ENCODE data around the gene PRSS57. TPM values are rescaled to one million over a fixed set of nuclear protein-coding genes. Genes with fewer than 3 reads are reported as not detected.
"Not testable (repeated sequence)": the region's sequence is repeated elsewhere in the genome, so short reads cannot be mapped to it uniquely, and the experiment has no call there.

Gene PRSS57
- total RNA-seq, 2 experiments from 2014 or later = not detected

DNA sequence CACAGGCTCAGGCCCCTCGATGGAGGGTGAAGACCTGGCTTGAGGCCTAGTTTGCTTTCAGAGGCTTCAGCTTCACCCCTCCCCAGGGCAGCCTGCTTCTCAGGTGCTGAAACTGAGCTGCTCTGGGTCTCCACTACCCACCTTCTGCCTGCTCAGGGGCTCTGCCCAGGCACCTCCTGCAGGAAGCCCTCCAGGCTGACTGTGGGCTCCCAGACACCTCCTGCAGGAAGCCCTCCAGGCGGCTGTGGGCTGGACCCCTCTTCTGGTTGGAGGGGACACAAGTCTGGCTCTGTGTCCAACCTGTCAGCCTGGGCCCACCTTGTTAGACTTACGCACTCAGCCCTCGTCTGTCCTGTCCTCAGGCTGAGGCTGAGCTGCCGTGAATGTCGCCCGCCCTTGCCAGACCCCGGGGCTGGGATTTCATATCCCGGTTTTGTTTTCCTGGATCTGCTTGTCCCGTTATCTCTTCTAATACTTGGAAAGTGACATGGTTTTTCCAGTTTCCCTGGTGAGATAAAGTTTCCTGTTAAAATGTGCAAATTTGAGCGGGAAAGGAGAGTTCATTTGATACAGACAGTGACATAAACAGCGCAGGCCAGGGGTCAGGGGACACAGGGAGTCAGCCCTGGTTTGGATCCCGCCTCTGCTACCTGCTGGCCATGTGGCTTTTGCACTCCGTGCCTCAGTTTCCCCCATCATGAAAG, 34.9 kb upstream of the PRSS57 start:
- Mint-ChIP-seq H3K27me3 (peaks cover 3% of the 10 kb centered on the region), H3K27ac (no peak overlapping the region), H3K9me3 (no peaks in the 10 kb centered on the region), H3K4me3 (no peak overlapping the region), H3K36me3 (no peaks in the 10 kb centered on the region), H3K4me1 (peaks cover 10% of the 10 kb centered on the region)
- ATAC-seq (ENCODE audit: low read depth) (no peak), DNase-seq (no peak)
- POLR2A ChIA-PET = no interaction called here

DNA sequence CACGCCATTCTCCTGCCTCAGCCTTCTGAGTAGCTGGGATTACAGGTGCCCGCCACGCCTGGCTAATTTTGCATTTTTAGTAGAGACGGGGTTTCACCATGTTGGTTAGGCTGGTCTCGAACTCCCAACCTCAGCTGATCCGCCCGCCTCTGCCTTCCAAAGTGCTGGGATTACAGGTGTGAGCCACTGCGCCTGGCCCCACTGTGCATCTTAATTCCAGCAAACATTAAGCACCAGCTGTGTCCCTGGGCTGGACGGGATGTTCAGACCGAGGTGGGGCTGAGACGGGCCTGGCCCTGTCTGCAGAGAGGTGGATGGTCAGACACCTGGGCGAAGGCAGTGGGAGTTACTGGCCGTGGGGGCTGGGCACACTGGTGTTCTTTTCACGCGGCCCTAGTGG, 34.3 kb upstream of the PRSS57 start:
- H3K4me3 Mint-ChIP-seq; POLR2A ChIA-PET; ATAC-seq (ENCODE audit: low read depth); H3K9me3 Mint-ChIP-seq; H3K27me3 Mint-ChIP-seq; H3K36me3 Mint-ChIP-seq; H3K27ac Mint-ChIP-seq; DNase-seq; H3K4me1 Mint-ChIP-seq: not testable (repeated sequence)

DNA sequence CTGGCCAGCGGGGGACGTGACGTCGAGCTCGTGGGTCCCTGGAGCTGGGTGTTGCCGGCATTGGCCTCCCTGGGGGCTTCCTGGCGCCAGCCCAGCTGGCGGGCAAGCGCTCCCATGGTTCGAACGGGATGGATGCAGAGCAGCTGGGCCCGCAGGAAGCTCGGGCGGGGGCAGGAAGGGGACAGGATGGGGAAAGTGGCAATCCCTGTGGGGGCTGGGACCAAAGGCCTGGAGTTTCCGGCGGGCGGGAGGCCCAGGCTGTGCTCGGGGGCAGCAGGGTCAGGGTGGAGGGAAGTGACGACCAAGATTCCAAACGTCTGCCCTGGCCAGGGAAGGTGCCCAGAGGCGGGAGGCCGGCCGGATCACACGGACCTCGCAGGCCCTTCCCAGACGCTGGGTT, 32.8 kb upstream of the PRSS57 start:
- POLR2A ChIA-PET = interaction anchor here (0.6 kb wide), 1 partner anchor 135 kb away, joined by 3 read pairs; no protein-coding TSS in a partner anchor
- no peak for ATAC-seq (ENCODE audit: low read depth)
- Mint-ChIP-seq H3K27ac (no peak overlapping the region), H3K9me3 (no peaks in the 10 kb centered on the region), H3K36me3 (no peaks in the 10 kb centered on the region), H3K4me1 (peaks cover 1% of the 10 kb centered on the region), H3K4me3 (no peak overlapping the region), H3K27me3 (peaks cover 4% of the 10 kb centered on the region)
- no peak for DNase-seq

DNA sequence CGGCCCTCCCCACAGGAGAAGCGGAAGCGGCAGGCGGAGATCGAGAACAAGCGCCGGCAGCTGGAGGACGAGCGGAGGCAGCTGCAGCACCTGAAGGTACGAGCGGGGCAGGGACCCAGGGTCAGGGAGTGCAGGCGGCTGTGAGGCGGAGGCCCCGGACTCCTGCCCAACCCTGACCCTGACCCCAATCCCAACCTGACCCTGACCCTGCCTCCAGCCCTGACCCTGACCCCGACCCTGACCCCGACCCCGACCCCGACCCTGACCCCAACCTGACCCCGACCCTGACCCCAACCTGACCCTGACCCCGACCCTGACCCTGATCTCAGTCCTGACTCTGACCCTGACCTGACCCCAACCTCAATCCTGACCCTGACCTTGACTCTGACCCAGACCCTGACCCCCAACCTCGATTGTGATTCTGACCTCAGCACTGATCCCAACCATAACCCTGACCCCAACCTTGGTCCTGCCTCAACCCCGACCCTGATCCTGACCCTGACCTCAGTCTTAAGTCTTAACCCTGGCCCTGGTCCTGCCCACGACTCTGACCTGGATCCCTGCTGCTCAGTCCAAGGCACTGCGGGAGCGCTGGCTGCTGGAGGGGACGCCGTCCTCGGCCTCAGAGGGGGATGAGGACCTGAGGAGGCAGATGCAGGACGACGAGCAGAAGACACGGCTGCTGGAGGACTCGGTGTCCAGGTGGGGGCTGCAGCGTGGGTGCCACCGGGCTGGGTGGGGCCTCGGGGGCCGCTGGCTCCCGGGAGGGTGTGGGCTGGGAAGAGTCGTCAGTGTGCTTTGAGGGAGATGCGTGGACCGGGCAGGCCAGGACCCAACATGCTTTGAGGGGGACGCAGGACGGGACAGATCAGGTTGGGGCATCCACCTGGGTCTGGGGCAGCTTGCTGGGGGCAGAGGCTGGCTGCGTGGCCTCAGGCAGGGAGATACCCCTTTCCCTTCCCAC, 32.0 kb upstream of the PRSS57 start:
- no peaks in the 10 kb centered on the region for H3K9me3 Mint-ChIP-seq
- H3K27me3 Mint-ChIP-seq = peaks cover 4% of the 10 kb centered on the region
- POLR2A ChIA-PET = interaction anchor here (0.6 kb wide), 1 partner anchor 136 kb away, joined by 3 read pairs; no protein-coding TSS in a partner anchor
- DNase-seq (no peak), ATAC-seq (ENCODE audit: low read depth) (no peak)
- H3K4me3 Mint-ChIP-seq = no peak overlapping the region
- no peaks in the 10 kb centered on the region for H3K4me1 Mint-ChIP-seq
- no peak overlapping the region for H3K27ac Mint-ChIP-seq
- H3K36me3 Mint-ChIP-seq = no peaks in the 10 kb centered on the region

DNA sequence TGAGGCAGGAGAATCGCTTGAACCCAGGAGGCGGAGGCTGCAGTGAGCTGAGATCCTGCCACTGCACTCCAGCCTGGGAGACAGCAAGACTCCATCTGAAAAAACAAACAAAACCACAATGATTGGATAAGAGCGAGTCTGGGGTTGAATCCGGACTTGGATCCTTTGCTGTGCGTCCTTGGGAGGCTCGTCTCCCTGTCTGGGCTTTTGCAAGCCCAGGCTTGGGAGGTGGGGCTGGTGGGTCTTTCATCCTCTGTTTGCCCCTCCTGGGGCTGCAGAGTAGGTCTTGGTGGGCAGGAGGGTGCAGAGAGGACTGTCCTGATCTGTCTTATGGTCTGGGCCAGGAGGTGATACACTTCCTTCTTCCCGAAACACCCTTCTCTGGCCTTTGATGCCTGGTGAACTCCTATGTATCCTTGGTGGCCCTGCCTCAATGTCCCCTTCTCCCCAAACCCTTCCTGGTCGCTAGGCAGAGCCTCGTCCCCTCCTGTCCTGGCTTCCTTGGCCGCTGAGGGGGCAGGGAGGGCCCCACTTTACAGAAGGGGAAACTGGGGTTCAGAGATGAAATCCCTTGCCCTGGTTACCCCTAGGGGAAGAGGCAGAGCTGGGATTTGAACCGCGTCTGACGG, 30.3 kb upstream of the PRSS57 start:
- Mint-ChIP-seq H3K36me3 (no peaks in the 10 kb centered on the region), H3K27ac (no peak overlapping the region), H3K4me1 (no peaks in the 10 kb centered on the region), H3K4me3 (no peak overlapping the region), H3K9me3 (no peaks in the 10 kb centered on the region), H3K27me3 (peaks cover 6% of the 10 kb centered on the region)
- no peak for DNase-seq
- POLR2A ChIA-PET = interaction anchor here (1.4 kb wide), 1 partner anchor 62 kb away, joined by 3 read pairs; the partner anchor contains the start of gene RNF126
- no peak for ATAC-seq (ENCODE audit: low read depth)

DNA sequence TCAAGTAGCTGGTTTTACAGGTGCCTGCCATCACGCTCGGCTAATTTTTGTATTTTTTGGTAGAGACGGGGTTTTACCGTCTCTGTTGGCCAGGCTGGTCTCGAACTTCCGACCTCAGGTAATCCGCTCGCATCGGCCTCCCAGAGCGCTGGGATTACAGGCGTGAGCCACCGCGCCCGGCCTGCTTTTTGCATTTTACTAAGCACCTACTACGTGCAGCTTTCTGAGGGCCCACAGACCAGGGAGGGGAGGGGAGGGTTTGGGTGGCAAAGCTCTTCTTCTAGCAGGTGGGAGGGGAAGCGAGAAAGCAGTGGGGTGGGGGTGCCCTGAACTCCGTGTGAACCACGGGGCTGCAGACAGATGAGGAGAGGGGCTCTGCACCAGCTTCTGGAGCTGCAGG, 28.5 kb upstream of the PRSS57 start:
- H3K9me3 Mint-ChIP-seq = no peaks in the 10 kb centered on the region
- no peak overlapping the region for H3K27ac Mint-ChIP-seq
- H3K36me3 Mint-ChIP-seq = no peaks in the 10 kb centered on the region
- no peaks in the 10 kb centered on the region for H3K4me1 Mint-ChIP-seq
- peaks cover 9% of the 10 kb centered on the region for H3K27me3 Mint-ChIP-seq
- ATAC-seq (ENCODE audit: low read depth) (no peak), DNase-seq (no peak)
- POLR2A ChIA-PET = no interaction called here
- H3K4me3 Mint-ChIP-seq = no peak overlapping the region

DNA sequence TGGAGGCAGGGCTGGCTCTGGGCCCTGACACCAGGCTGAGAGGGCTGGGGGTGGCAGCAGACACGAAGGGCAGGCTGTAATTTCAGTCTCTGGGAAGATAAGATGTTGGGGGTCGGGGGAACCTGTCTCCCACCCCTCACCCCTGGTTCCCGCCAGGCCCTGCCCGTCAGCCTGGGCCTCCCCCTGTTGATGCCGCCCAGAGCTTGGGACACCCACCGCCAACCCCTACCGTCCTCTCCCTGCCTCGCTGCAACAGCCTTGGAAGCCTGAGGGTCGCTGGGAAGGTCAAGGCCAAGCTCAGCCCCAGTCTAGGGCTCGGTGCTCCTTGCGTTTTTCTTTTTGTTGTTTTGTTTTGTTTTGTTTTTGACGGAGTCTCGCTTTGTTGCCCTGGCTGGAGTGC, 28.0 kb upstream of the PRSS57 start:
- DNase-seq (no peak), ATAC-seq (ENCODE audit: low read depth) (no peak)
- POLR2A ChIA-PET = no interaction called here
- H3K36me3 Mint-ChIP-seq = no peaks in the 10 kb centered on the region
- H3K9me3 Mint-ChIP-seq = no peaks in the 10 kb centered on the region
- H3K4me1 Mint-ChIP-seq = peaks cover 1% of the 10 kb centered on the region
- no peak overlapping the region for H3K27ac Mint-ChIP-seq
- no peak overlapping the region for H3K4me3 Mint-ChIP-seq
- peaks cover 13% of the 10 kb centered on the region for H3K27me3 Mint-ChIP-seq

DNA sequence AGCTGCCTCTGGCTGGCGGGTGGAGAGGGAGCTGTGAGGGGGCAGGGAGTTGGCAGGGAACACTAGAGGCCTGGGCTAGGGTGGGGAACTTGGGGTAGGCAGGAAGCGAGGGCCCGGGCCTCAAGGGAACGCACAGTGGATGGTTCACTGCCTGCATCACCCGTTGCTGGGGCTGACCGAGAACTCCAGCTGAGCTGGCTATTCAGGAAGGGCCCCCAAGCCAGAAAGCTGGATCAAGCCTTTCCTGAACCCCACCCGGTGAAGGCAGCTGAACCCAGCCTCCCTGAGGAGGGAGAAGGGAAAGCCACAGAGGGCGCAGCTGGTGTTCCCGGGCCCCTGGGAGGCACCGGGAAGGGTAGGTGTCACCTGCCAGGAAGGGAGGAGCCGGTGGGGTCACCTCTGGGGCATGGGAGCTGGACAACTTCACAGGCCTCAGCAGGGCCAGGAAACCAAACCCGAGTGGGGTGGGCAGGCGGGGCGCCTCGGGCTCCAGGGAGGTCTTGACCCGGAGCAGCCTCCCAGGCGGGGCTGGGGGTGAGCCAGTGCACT, 27.4 kb upstream of the PRSS57 start:
- H3K27me3 Mint-ChIP-seq = peaks cover 18% of the 10 kb centered on the region
- no peak overlapping the region for H3K27ac Mint-ChIP-seq
- ATAC-seq (ENCODE audit: low read depth) = no peak
- no peaks in the 10 kb centered on the region for H3K9me3 Mint-ChIP-seq
- no peak for DNase-seq
- POLR2A ChIA-PET = no interaction called here
- H3K4me1 Mint-ChIP-seq = peaks cover 1% of the 10 kb centered on the region
- H3K4me3 Mint-ChIP-seq = no peak overlapping the region
- no peaks in the 10 kb centered on the region for H3K36me3 Mint-ChIP-seq

DNA sequence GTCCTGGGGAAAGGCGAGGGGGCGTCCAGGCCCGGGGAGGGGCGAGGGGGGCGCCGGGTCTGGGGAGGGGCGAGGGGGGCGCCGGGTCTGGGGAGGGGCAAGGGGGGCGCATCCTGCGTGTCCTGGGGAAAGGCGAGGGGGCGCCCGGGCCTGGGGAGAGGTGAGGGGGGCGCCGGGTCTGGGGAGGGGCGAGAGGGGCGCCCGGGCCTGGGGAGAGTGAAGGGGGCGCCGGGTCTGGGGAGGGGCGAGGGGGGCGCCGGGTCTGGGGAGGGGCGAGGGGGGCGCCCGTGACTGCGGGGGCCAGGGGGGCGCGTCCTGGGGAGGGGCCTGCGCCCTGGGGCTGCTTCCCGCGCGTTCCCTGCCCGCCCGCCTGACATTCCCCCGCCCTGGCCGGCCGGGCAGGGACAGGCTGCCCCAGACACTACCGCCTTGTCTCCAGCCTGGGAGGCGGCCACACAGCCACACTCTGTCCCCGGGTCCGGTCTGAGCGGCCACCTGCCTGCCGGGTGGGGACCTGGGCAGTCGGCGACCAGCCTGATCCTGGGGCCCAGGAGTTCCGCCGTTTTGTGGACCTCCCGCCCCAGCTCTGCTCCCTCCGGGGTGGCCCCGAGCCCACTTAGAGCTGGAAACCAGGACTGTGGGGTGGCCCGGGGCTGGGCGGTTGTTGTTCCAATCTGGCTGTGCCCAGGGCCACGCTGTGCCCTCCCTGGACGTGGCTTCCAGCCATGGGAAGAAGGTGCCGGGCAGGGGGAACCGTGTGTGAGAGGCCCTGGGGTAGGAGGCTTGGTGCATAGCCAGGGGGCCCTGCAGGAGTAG, 25.3 kb upstream of the PRSS57 start:
- no peak for DNase-seq
- Mint-ChIP-seq H3K4me3 (no peak overlapping the region), H3K27ac (no peak overlapping the region), H3K27me3 (peaks cover 20% of the 10 kb centered on the region), H3K36me3 (no peaks in the 10 kb centered on the region), H3K4me1 (peaks cover 1% of the 10 kb centered on the region), H3K9me3 (peaks cover 3% of the 10 kb centered on the region)
- POLR2A ChIA-PET = no interaction called here
- ATAC-seq (ENCODE audit: low read depth) = no peak

DNA sequence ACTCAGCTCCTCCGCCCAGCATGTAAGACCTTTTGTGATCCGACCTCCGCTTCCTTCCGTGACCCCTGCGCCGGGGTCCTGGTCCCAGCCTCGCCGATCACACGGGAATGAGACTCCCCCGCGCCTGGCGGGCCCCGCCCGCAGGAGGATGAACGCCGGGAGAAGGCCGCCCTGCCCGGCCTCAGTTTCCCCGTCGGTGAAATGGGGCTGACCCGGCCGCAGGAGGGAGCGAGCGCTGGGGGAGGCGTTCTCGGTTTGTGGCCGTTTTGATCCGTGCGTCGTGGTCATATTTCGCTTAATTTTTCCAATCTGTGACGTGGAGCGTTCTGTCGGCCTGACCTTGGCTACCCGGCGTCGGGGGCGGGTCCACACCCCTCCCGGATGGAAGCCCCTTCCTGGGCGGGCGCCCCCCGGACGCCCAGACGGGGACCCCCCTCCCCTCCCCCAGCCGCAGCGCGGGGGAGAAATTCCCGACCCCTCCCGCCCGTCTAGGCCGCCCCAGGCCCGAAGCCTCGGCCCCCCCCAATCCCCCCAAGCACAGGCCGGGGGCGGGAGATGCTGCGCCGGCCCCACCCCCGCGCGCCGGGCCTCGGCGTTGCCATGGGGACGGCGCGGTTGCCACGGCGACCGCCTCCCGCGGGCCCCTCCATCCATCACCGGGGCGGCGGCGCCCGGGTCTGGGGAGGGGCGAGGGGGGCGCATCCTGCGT, 24.5 kb upstream of the PRSS57 start:
- no peak overlapping the region for H3K4me3 Mint-ChIP-seq
- peaks cover 7% of the 10 kb centered on the region for H3K9me3 Mint-ChIP-seq
- H3K27me3 Mint-ChIP-seq = peaks cover 23% of the 10 kb centered on the region
- no peak overlapping the region for H3K27ac Mint-ChIP-seq
- DNase-seq (no peak), ATAC-seq (ENCODE audit: low read depth) (no peak)
- peaks cover 1% of the 10 kb centered on the region for H3K4me1 Mint-ChIP-seq
- no peaks in the 10 kb centered on the region for H3K36me3 Mint-ChIP-seq
- POLR2A ChIA-PET = no interaction called here

DNA sequence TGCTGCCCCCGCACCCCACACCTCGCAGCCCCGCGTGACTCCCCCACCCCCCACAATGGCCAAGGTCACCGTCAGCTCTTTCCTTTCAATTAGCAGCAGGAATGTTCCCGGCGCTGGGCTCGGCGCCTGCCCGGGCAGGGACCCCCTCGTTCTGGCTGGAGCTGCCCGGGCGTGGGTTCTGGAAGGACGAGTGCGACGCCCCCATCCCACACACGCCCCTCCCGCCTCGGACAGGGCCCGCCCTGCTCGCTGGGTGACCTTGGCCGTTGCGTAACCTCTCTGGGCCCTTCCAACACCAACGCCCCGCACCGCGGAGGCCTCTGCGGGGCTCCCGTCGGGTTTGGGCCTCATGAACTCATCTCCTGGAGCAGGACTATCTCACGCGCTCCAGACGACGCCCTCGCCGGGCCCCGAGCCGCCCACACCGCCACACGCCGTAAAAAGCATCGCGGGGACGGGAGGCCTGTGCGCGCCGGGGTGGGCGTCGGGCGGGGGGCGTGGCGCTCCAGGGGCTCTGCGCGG, 23.8 kb upstream of the PRSS57 start:
- DNase-seq = no peak
- POLR2A ChIA-PET = interaction anchor here (0.6 kb wide), 1 partner anchor 565 kb away, joined by 3 read pairs; no protein-coding TSS in a partner anchor
- H3K9me3 Mint-ChIP-seq = peaks cover 7% of the 10 kb centered on the region
- no peak overlapping the region for H3K4me3 Mint-ChIP-seq
- no peak for ATAC-seq (ENCODE audit: low read depth)
- H3K27me3 Mint-ChIP-seq = peaks cover 22% of the 10 kb centered on the region
- peaks cover 1% of the 10 kb centered on the region for H3K4me1 Mint-ChIP-seq
- H3K36me3 Mint-ChIP-seq = no peaks in the 10 kb centered on the region
- no peak overlapping the region for H3K27ac Mint-ChIP-seq

All from activated naive CD8-positive, alpha-beta T cell treated with anti-CD3 and anti-CD28 coated beads, Interleukin-2, amount 10 ng/mL, durations not matched to agents 7 days and 5 days (primary cell).